ENCODE data around the gene TSPAN3.

DNA sequence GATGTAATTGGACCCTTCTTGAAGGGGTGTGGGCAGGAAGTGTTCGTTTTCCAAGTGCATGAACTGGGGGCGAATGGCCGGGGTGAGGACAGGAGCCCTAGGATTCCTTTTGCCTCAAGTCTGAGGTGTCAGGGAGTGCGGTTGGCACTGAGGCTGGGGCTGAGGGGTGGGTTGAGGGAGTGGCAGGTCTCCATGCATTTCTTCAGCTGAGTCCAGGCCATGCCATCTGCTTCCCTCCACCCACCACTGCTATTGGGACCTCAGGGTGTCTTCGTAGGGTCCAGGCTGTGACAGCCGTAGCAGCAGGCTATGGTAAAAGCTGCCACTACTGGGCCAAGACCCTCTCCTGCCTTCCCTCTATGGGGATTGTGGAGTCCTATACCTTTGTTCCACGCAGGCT, 25.6 kb upstream of the TSPAN3 start:
- TF ChIP-seq, protein P1, sequence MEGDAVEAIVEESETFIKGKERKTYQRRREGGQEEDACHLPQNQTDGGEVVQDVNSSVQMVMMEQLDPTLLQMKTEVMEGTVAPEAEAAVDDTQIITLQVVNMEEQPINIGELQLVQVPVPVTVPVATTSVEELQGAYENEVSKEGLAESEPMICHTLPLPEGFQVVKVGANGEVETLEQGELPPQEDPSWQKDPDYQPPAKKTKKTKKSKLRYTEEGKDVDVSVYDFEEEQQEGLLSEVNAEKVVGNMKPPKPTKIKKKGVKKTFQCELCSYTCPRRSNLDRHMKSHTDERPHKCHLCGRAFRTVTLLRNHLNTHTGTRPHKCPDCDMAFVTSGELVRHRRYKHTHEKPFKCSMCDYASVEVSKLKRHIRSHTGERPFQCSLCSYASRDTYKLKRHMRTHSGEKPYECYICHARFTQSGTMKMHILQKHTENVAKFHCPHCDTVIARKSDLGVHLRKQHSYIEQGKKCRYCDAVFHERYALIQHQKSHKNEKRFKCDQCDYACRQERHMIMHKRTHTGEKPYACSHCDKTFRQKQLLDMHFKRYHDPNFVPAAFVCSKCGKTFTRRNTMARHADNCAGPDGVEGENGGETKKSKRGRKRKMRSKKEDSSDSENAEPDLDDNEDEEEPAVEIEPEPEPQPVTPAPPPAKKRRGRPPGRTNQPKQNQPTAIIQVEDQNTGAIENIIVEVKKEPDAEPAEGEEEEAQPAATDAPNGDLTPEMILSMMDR (IDR thresholded peaks at IDR 0.05 in 2 of 3, conservative IDR thresholded peaks at IDR 0.05 in 1 of 3; ENCODE audit: control insufficient read depth in 2 of 3, extremely low read depth in 1 of 3, insufficient read depth in 1 of 3, low read depth in 3 of 3, low read length in 3 of 3), result no peak
- TF ChIP-seq, protein P2, sequence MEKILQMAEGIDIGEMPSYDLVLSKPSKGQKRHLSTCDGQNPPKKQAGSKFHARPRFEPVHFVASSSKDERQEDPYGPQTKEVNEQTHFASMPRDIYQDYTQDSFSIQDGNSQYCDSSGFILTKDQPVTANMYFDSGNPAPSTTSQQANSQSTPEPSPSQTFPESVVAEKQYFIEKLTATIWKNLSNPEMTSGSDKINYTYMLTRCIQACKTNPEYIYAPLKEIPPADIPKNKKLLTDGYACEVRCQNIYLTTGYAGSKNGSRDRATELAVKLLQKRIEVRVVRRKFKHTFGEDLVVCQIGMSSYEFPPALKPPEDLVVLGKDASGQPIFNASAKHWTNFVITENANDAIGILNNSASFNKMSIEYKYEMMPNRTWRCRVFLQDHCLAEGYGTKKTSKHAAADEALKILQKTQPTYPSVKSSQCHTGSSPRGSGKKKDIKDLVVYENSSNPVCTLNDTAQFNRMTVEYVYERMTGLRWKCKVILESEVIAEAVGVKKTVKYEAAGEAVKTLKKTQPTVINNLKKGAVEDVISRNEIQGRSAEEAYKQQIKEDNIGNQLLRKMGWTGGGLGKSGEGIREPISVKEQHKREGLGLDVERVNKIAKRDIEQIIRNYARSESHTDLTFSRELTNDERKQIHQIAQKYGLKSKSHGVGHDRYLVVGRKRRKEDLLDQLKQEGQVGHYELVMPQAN (conservative IDR thresholded peaks at IDR 0.05), result no peak
- TF ChIP-seq, protein P3, sequence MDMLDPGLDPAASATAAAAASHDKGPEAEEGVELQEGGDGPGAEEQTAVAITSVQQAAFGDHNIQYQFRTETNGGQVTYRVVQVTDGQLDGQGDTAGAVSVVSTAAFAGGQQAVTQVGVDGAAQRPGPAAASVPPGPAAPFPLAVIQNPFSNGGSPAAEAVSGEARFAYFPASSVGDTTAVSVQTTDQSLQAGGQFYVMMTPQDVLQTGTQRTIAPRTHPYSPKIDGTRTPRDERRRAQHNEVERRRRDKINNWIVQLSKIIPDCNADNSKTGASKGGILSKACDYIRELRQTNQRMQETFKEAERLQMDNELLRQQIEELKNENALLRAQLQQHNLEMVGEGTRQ (IDR thresholded peaks at IDR 0.05; ENCODE audit: borderline replicate concordance, low read depth, low read length), result no peak
- TF ChIP-seq POLR2AphosphoS2 (IDR thresholded peaks at IDR 0.05; ENCODE audit: low read depth, low read length), result no peak
